A549 (cell line): ENCODE data around the gene MXI1. TPM values are rescaled to one million over a fixed set of nuclear protein-coding genes. Genes with fewer than 3 reads are reported as not detected.

Experiments used
- ATAC-seq, 2 experiments: fragments of 200-7000 bp in 1 of 2; fragments of >200 bp in 1 of 2; cut with Nextera tagmentation in 1 of 2; cut with Tn5 transposase in 1 of 2; 3 replicates each; pipeline versions ENCODE4 v1.8.0 to v1.9.1; 2018 to 2020; ENCODE audit warnings: mild to moderate bottlenecking in 1 of 2, moderate library complexity in 1 of 2
- CTCF ChIA-PET: fragments of 300-600 bp; sonication (Branson Sonifier 250); formaldehyde crosslinking; extraction: SDS; loops from one replicate; lab custom pipeline; 2021; ENCODE audit warnings: antibody characterized with exemption, inconsistent platforms; lab: Yijun Ruan, JAX
- POLR2A ChIA-PET: fragments of 350-600 bp; formaldehyde crosslinking; extraction: SDS; loops from one replicate; lab custom pipeline; 2021; ENCODE audit warnings: antibody characterized with exemption, inconsistent platforms; lab: Yijun Ruan, JAX
- DNase-seq, 2 experiments: peaks; one replicate each; pipeline versions ENCODE4 v3.0.0 to v3.0.0-alpha.2; 2011 to 2016; ENCODE audit warnings: low read depth in 1 of 2, low spot score in 1 of 2
- FAIRE-seq: peaks from 2 replicates; lab custom pipeline; 2011; peaks lifted over from hg19 to GRCh38; lab: Jason Lieb, UNC
- H3K27ac ChIP-seq, 2 experiments: fragments of >200 bp; sonication (Bioruptor Twin); formaldehyde crosslinking; 3 replicates each; pipeline ENCODE4 v1.5.1; 2016 to 2017
- H3K4me1 ChIP-seq: fragments of >200 bp; sonication (Bioruptor Twin); formaldehyde crosslinking; 3 replicates; pipeline ENCODE4 v1.6.1; 2016
- H3K4me2 ChIP-seq: fragments of >200 bp; sonication (Bioruptor Twin); formaldehyde crosslinking; 3 replicates; pipeline ENCODE4 v1.6.1; 2016
- H3K4me3 ChIP-seq: fragments of >200 bp; sonication (Bioruptor Twin); formaldehyde crosslinking; 3 replicates; pipeline ENCODE4 v1.5.1; 2016
- H3K9me3 ChIP-seq: fragments of >200 bp; sonication (Bioruptor Twin); formaldehyde crosslinking; 3 replicates; pipeline ENCODE4 v1.6.1; 2016
- CEBPB ChIP-seq, 2 experiments: fragments of >200 bp in 1 of 2; sonication (Bioruptor Twin) in 1 of 2; formaldehyde crosslinking in 1 of 2; IDR thresholded peaks; 2 replicates each; pipeline ENCODE4 v1.6.1; 2012 to 2016
- ESRRA ChIP-seq: fragments of 150-350 bp; IDR thresholded peaks from 2 replicates; pipeline ENCODE4 v1.6.1; 2014; ENCODE audit warnings: mild to moderate bottlenecking, low read length, borderline replicate concordance
- FOSB ChIP-seq: fragments of 250-450 bp; sonication (Bioruptor Pico); IDR thresholded peaks from 2 replicates; pipeline ENCODE4 v1.5.0; 2020; ENCODE audit warnings: mild to moderate bottlenecking, moderate library complexity
- FOSL2 ChIP-seq, 2 experiments: fragments of 450-650 bp in 1 of 2; fragments of >200 bp in 1 of 2; sonication (Bioruptor Twin) in 1 of 2; formaldehyde crosslinking; IDR thresholded peaks; 2 replicates each; pipeline versions ENCODE4 v1.5.0 to v1.6.1; 2016 to 2020; ENCODE audit warnings: mild to moderate bottlenecking in 1 of 2, moderate library complexity in 1 of 2
- GATA3 ChIP-seq: IDR thresholded peaks from 2 replicates; pipeline ENCODE4 v1.6.1; 2012; ENCODE audit warnings: borderline replicate concordance
- HEYL ChIP-seq: fragments of 250-450 bp; sonication (Bioruptor Pico); IDR thresholded peaks from 2 replicates; pipeline ENCODE4 v1.8.0; 2021; ENCODE audit warnings: mild to moderate bottlenecking, moderate library complexity
- HOXA7 ChIP-seq: fragments of 250-450 bp; sonication (Bioruptor Pico); IDR thresholded peaks from 2 replicates; pipeline ENCODE4 v1.5.0; 2020; ENCODE audit warnings: mild to moderate bottlenecking, moderate library complexity
- HOXB13 ChIP-seq: fragments of 250-450 bp; sonication (Bioruptor Pico); IDR thresholded peaks from 2 replicates; pipeline ENCODE4 v1.5.0; 2020; ENCODE audit warnings: low read depth, mild to moderate bottlenecking, moderate library complexity
- HOXB5 ChIP-seq: fragments of 250-450 bp; sonication (Bioruptor Pico); IDR thresholded peaks from 2 replicates; pipeline ENCODE4 v1.5.0; 2020; ENCODE audit warnings: mild to moderate bottlenecking, moderate library complexity
- JUN ChIP-seq, 2 experiments: fragments of >200 bp; sonication (Bioruptor Twin); formaldehyde crosslinking; IDR thresholded peaks; 2 replicates in 1 of 2; 3 replicates in 1 of 2; pipeline ENCODE4 v1.6.1; 2016 to 2017
- JUNB ChIP-seq: fragments of >200 bp; sonication (Bioruptor Twin); formaldehyde crosslinking; IDR thresholded peaks from 2 replicates; pipeline ENCODE4 v1.6.1; 2016
- KDM5A ChIP-seq: fragments of 200-600 bp; sonication (generic); IDR thresholded peaks from 2 replicates; pipeline ENCODE4 v1.6.1; 2016; ENCODE audit warnings: antibody characterized with exemption, mild to moderate bottlenecking
- MAFK ChIP-seq: fragments of 450-650 bp; IDR thresholded peaks from 2 replicates; pipeline ENCODE4 v1.6.1; 2014; ENCODE audit not compliant: partially characterized antibody
- MAX ChIP-seq: IDR thresholded peaks from 2 replicates; pipeline ENCODE4 v1.6.1; 2012
- MAZ ChIP-seq: fragments of 150-350 bp; IDR thresholded peaks from 2 replicates; pipeline ENCODE4 v1.6.1; 2014; ENCODE audit warnings: antibody characterized with exemption, low read depth, low read length, borderline replicate concordance
- RNF2 ChIP-seq: fragments of 200-600 bp; sonication (generic); IDR thresholded peaks from 2 replicates; pipeline ENCODE4 v1.6.1; 2016; ENCODE audit warnings: low read depth, mild to moderate bottlenecking, antibody characterized with exemption, moderate library complexity, borderline replicate concordance
- SMC3 ChIP-seq: fragments of >200 bp; sonication (Bioruptor Twin); formaldehyde crosslinking; IDR thresholded peaks from 3 replicates; pipeline ENCODE4 v1.6.1; 2018; ENCODE audit warnings: inconsistent platforms
- SREBF2 ChIP-seq: fragments of 450-650 bp; IDR thresholded peaks from 2 replicates; pipeline ENCODE4 v1.6.1; 2014; ENCODE audit warnings: mild to moderate bottlenecking, moderate library complexity
- ZFP36 ChIP-seq: fragments of 450-650 bp; IDR thresholded peaks from 2 replicates; pipeline ENCODE4 v1.6.1; 2014; ENCODE audit warnings: borderline replicate concordance; ENCODE audit not compliant: partially characterized antibody
- WGBS: methylation state at CpG from one replicate; pipeline ENCODE4 v1.1.6; 2017; ENCODE audit errors: missing lambda C conversion rate; 5-methylcytosine and 5-hydroxymethylcytosine counted together
- polyA plus RNA-seq, 4 experiments: library from polyadenylated mRNA; depleted of rRNA in 3 of 4; stranded (reverse); fragments of >200 nt; fragmentation: RNase III in 1 of 4; extraction: RNeasy Plus Mini Kit Qiagen cat#74134 plus additional on column Dnase treatment in 1 of 4; gene quantifications; 2 replicates in 3 of 4; 3 replicates in 1 of 4; pipeline ENCODE4 v1.2.3, GENCODE V29; 2011 to 2017
- TF ChIP-seq, protein P1 (sequence below): fragments of 250-450 bp; sonication (Bioruptor Pico); IDR thresholded peaks from 2 replicates; pipeline ENCODE4 v1.5.0; 2020; ENCODE audit warnings: low read depth, mild to moderate bottlenecking, moderate library complexity

MXI1 gene
- polyA plus RNA-seq, 2 of the 4 experiments (the other 2 are of a cell fraction), result 7.1 to 15.7 TPM

DNA sequence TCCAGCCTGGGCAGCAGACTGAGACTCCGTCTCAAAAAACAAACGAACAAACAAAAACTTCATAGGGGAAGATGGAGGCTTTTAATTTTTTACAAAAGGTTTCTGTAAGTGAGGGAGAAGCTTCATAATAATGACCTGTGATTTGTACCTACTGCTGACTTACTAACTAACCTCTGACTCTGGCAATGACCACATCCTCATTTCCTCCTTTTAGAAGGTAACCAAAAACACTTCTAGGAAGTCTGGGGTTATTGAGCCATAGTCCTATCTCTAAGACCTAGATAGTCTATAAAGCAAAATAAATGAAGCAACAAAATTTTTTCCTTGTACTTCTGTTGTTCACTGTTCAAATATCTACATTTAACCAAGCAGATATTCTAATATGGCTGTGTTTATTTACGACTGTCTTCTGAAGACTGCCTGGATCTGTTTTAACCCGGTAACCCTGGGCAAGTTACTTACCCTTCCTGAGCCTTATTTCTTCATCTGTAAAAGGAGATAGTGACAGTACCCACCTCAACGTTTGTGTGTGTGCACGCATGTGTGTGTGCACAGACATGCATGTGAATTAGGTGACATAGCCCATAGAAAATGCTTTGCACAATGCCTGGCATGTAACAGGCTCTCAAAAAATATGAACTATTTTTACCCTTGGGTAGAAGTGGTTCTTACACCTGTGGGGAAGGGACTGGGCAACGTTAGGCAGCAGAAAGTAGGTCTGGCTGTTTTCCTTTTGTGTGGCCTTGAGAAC lies 128.1 kb downstream of the MXI1 start:
- no peak for TF ChIP-seq MAZ
- no peak for TF ChIP-seq ESRRA
- TF ChIP-seq HOXB13 (CRISPR knock-in tag), result no peak
- no peak for TF ChIP-seq HOXB5
- no peak for TF ChIP-seq HEYL (CRISPR knock-in tag)
- TF ChIP-seq HOXA7, result no peak
- TF ChIP-seq, all 56 proteins: peak for 0
- no peak for DNase-seq
- peak overlapping the region; percentile 68 for H3K4me2 ChIP-seq
- 63% methylated on average over 7 of the region's 7 CpGs for WGBS
- no peak for FAIRE-seq
- peaks cover 34% of the 10 kb centered on the region for H3K4me1 ChIP-seq
- H3K9me3 ChIP-seq, result no peaks in the 10 kb centered on the region
- H3K27ac ChIP-seq, result peak overlapping the region; percentile 72 to 86
- POLR2A ChIA-PET, result interaction anchor here (0.9 to 1.2 kb wide), 2 partner anchors 31 to 63 kb away, joined by 4 to 5 read pairs; partner anchors contain the start of gene SMNDC1
- CTCF ChIA-PET, result interaction anchor here (0.8 to 4.3 kb wide), 6 partner anchors 12 to 210 kb away, joined by 3 to 18 read pairs (median 8); no protein-coding TSS in a partner anchor
- ATAC-seq, result peak in 1 of 2 experiments; percentile 52; a peak in 2 of 6 replicates
- H3K4me3 ChIP-seq, result no peak overlapping the region

DNA sequence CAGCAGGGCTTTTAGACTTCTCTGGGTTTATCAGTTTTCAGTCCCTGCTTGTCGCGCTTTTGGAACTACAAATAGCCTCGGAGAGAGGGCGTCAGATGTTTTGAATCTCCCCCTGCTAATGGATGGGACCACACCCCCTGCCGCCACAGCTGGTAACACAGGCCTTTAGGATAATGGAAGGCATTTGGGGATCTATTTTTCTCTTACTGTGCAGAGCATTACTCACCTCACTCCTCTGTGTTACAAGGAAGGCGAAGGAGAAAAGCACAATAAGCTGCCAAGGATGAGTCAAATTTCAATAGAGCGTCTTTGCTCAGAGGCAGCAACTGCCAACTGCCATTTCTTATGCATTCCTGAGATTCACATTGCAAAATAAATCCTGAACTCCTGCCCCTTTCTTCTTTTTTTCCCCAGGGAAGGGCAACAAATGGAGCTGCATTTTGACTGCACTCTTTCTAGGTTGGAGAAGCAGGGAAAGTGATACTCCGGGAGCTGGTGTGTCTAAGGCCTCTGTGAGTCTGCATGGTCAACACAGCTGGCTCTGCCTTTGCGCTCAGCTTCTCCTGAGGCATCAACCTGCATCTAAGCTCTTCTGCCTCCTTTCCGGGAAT lies 128.8 kb downstream of the MXI1 start:
- H3K27ac ChIP-seq, result peak overlapping the region; percentile 72 to 86
- peak overlapping the region; percentile 68 for H3K4me2 ChIP-seq
- peaks cover 34% of the 10 kb centered on the region for H3K4me1 ChIP-seq
- FAIRE-seq, result no peak
- H3K9me3 ChIP-seq, result no peaks in the 10 kb centered on the region
- peak; percentile 73 to 78 for DNase-seq
- ATAC-seq, result peak; percentile 96 to 98
- ChIA-PET POLR2A (interaction anchor here (0.8 to 1.2 kb wide), 3 partner anchors 15 to 63 kb away, joined by 4 to 5 read pairs (median 4); partner anchors contain the start of gene SMNDC1), CTCF (interaction anchor here (0.6 to 4.3 kb wide), 13 partner anchors 8 to 336 kb away, joined by 3 to 18 read pairs (median 4); no protein-coding TSS in a partner anchor)
- TF ChIP-seq HOXA7, result no peak
- no peak for TF ChIP-seq ZFP36
- TF ChIP-seq MAX, result no peak
- no peak for TF ChIP-seq FOSB
- TF ChIP-seq, protein P1, sequence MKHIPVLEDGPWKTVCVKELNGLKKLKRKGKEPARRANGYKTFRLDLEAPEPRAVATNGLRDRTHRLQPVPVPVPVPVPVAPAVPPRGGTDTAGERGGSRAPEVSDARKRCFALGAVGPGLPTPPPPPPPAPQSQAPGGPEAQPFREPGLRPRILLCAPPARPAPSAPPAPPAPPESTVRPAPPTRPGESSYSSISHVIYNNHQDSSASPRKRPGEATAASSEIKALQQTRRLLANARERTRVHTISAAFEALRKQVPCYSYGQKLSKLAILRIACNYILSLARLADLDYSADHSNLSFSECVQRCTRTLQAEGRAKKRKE, result no peak
- no peak for TF ChIP-seq MAFK
- peak; percentile 52; the same call in 1 of the 2 replicates for TF ChIP-seq FOSL2 (IDR thresholded peaks at IDR 0.05)
- peak; percentile 81 for TF ChIP-seq FOSL2 (CRISPR knock-in tag; IDR thresholded peaks at IDR 0.05)
- no peak for TF ChIP-seq RNF2
- no peak for TF ChIP-seq KDM5A
- peak; percentile 32 to 74; a peak in 2 of 4 replicates for TF ChIP-seq CEBPB (IDR thresholded peaks at IDR 0.05)
- peak; percentile 17 to 41; a peak in 1 of 5 replicates for TF ChIP-seq JUN (IDR thresholded peaks at IDR 0.05)
- no peak for TF ChIP-seq SREBF2
- TF ChIP-seq JUNB, result 0 out of 2 replicates have a peak, but pooled peaks have one; percentile 41
- peak; percentile 11; the same call in 1 of the 3 replicates for TF ChIP-seq SMC3
- no peak; the same call in 1 of the 2 replicates for TF ChIP-seq GATA3
- no peak overlapping the region for H3K4me3 ChIP-seq
- 40% methylated on average over 10 of the region's 10 CpGs for WGBS

Other genes with a start within 250 kb of the MXI1 start
- 48.2 and 49.1 TPM in 2 replicates for gene ADD3, start 199.6 kb upstream of the MXI1 start, polyA plus RNA-seq (2011; rRNA removed)
- gene ADD3, start 199.6 kb upstream of the MXI1 start, polyA plus RNA-seq (2017; fragmentation: RNase III; extraction: RNeasy Plus Mini Kit Qiagen cat#74134 plus additional on column Dnase treatment), result 7.8 to 11.6 TPM (median 9.8 TPM) in 3 replicates
- 35.4 and 40.2 TPM in 2 replicates for gene SMNDC1, start 97.3 kb downstream of the MXI1 start, polyA plus RNA-seq (2011; rRNA removed)
- gene SMNDC1, start 97.3 kb downstream of the MXI1 start, polyA plus RNA-seq (2017; fragmentation: RNase III; extraction: RNeasy Plus Mini Kit Qiagen cat#74134 plus additional on column Dnase treatment), result 27.5 to 30.1 TPM (median 28.1 TPM) in 3 replicates